ENCODE data around the gene ELOVL6. TPM values are rescaled to one million over a fixed set of nuclear protein-coding genes. Genes with fewer than 3 reads are reported as not detected.

ELOVL6 gene
- total and polyA plus RNA-seq, 10 of the 15 experiments (the other 5 are each of a cell fraction or from before 2014, with no cell fraction given), result 3.9 to 33.5 (median 8.1) TPM

GRCh38 chr4:110248100-110248499, 49.7 kb upstream of the ELOVL6 start (continued):
- no peak for TF ChIP-seq CHD2 (IDR thresholded peaks at IDR 0.05; ENCODE audit: borderline replicate concordance, low read depth, low read length)

- DNase-seq (ENCODE audit: low read depth, low spot score), result no peak
- no peaks in the 10 kb centered on the region for H3K79me2 ChIP-seq (ENCODE audit: control insufficient read depth, insufficient read depth, low read length)
- intact Hi-C loops (cut with micrococcal nuclease; ENCODE audit: unreplicated experiment) (no loop called here), in situ Hi-C loops (cut with MboI) (no loop called here)
- H3K4me2 ChIP-seq (ENCODE audit: control insufficient read depth, insufficient read depth), result no peak overlapping the region
- ChIA-PET CTCF (interaction anchor here (1.2 kb wide), 2 partner anchors 43 to 262 kb away, joined by 3 to 4 read pairs; no protein-coding TSS in a partner anchor), RAD21 (ENCODE audit: unreplicated experiment) (interaction anchor here (0.7 kb wide), 1 partner anchor 39 kb away, joined by 3 read pairs; no protein-coding TSS in a partner anchor), POLR2A (interaction anchor here (0.7 kb wide), 1 partner anchor 104 kb away, joined by 3 read pairs; no protein-coding TSS in a partner anchor), SMC1A (ENCODE audit: uncharacterized antibody, unreplicated experiment) (interaction anchor here (0.7 to 2.7 kb wide), 5 partner anchors 11 to 198 kb away, joined by 3 to 10 read pairs (median 3); no protein-coding TSS in a partner anchor)
- no peaks in the 10 kb centered on the region; a peak in 1 of 4 replicates for H3K27me3 ChIP-seq (replicated peaks in 1 of 2; ENCODE audit: control insufficient read depth in 2 of 2, insufficient read depth in 2 of 2, low read length in 1 of 2)
- H2AFZ ChIP-seq (ENCODE audit: control insufficient read depth, low read depth, low read length), result no peak overlapping the region
- no peak for TF ChIP-seq NR2F1 (conservative IDR thresholded peaks at IDR 0.05)
- no peak for TF ChIP-seq POLR2A (IDR thresholded peaks at IDR 0.05; ENCODE audit: low read depth, low read length)
- TF ChIP-seq SUZ12 (IDR thresholded peaks at IDR 0.05; ENCODE audit: unreplicated experiment), result no peak
- TF ChIP-seq SMC3 (IDR thresholded peaks at IDR 0.05; ENCODE audit: borderline replicate concordance, low read length), result no peak
- no peak for TF ChIP-seq BCL11A (IDR thresholded peaks at IDR 0.05; ENCODE audit: low read depth, low read length)
- TF ChIP-seq ATF2 (IDR thresholded peaks at IDR 0.05; ENCODE audit: low read length), result no peak
- no peaks in the 10 kb centered on the region for H3K36me3 ChIP-seq (ENCODE audit: control insufficient read depth in 2 of 2, insufficient read depth in 2 of 2, low read length in 1 of 2)
- H3K27ac ChIP-seq (ENCODE audit: control insufficient read depth, insufficient read depth), result no peak overlapping the region
- WGBS (ENCODE audit: insufficient coverage, insufficient replicate concordance, low lambda C conversion rate, missing lambda C conversion rate), result 33% methylated on average over 3 of the region's 3 CpGs
- no peak for ATAC-seq
- H4K20me1 ChIP-seq (ENCODE audit: control insufficient read depth, insufficient read depth), result no peaks in the 10 kb centered on the region
- no peak overlapping the region for H3K9ac ChIP-seq (ENCODE audit: control insufficient read depth, insufficient read depth, low read length)
- BruUV-seq (replicated peaks), result no TSS peak
- no peak overlapping the region for H3K4me3 ChIP-seq
- H3K9me3 ChIP-seq (replicated peaks; ENCODE audit: control insufficient read depth, insufficient read depth, low read length), result no peaks in the 10 kb centered on the region
- H3K4me1 ChIP-seq (ENCODE audit: control insufficient read depth, insufficient read depth, low read length), result no peaks in the 10 kb centered on the region
- FAIRE-seq, result no peak
These were observed 49.2 kb upstream of the ELOVL6 start for GRCh38 chr4:110247591-110247990.
